Measurements from ENCODE around the gene PTDSS2.
"Not testable (repeated sequence)": the region's sequence is repeated elsewhere in the genome, so short reads cannot be mapped to it uniquely, and the experiment has no call there.

Gene PTDSS2

DNA sequence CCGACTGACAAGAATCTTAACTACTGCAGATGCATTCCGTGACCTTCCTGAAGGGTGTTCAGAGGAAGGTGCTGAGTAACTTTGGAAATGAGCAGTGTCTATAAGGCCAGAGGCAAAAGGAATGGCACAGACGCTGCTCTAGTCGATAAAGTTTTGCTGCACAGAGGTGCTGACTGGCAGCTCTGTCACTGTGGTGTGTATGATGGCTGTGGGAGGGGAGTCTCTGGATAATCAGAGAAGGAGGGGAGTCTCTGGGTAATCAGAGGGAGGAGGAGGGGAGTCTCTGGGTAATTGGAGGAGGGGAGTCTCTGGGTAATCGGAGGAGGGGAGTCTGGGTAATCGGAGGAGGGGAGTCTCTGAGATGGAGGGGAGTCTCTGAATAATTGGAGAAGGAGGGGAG is 18.4 kb downstream of the PTDSS2 start:
- DNase-seq (ENCODE audit: low spot score): no peak

DNA sequence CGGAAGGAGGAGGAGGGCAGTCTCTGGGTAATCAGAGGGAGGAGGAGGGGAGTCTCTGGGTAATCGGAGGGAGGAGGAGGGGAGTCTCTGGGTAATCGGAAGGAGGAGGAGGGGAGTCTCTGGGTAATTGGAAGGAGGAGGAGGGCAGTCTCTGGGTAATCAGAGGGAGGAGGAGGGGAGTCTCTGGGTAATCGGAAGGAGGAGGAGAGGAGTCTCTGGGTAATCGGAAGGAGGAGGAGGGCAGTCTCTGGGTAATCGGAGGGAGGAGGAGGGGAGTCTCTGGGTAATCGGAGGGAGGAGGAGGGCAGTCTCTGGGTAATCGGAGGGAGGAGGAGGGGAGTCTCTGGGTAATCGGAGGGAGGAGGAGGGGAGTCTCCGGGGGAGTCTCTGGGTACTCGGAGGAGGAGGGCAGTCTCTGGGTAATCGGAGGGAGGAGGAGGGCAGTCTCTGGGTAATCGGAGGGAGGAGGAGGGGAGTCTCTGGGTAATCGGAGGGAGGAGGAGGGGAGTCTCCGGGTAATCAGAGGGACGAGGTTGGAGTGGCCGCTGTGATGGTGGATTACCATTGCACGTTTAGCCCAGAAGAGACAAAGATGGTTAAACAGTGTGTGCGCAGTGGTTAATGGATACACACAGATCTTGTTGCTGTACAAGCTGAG is 19.1 kb downstream of the PTDSS2 start:
- DNase-seq (ENCODE audit: low spot score): not testable (repeated sequence)

DNA sequence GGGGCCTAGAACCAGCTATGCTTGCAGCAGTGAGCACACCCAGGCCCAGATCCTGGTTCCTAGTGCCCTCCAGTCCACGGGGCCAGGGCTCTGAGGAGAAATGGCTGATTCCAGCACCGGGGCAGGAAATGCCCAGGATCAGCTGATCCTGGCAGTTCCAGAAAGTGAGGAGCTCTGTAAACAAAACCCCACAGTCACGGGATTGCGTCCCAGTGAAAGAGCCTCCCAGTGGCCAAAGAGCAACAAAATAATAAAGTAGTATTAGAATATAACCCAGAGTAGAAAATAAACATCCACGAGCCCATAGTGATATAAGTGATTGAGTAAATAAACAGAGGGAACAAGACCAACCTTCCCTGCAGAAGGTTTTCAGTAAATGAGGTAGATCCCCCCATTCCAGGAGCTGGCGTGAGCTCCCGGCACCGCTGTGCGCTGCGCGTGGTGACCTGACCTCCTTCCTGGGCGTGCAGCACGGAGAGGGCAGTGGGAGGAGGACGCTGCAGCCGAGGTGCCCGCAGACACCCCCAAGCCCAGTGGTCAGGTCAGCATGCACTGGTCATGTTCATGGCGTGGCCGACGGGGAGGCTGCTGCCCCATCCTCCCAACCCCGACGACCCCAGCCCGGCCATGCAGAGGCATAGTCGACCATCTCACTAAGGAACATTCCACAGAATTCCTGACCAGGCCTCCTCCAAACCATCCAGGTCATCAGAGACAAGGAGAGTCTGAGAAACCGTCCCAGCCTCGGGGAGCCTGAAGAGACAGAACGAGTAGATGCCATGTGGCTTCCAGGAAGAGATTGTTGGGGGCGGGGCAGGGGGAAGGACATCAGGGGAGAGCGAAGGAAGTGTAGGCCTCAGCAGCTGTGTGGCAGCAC is 19.8 kb downstream of the PTDSS2 start:
- DNase-seq (ENCODE audit: low spot score): peak; percentile 93

DNA sequence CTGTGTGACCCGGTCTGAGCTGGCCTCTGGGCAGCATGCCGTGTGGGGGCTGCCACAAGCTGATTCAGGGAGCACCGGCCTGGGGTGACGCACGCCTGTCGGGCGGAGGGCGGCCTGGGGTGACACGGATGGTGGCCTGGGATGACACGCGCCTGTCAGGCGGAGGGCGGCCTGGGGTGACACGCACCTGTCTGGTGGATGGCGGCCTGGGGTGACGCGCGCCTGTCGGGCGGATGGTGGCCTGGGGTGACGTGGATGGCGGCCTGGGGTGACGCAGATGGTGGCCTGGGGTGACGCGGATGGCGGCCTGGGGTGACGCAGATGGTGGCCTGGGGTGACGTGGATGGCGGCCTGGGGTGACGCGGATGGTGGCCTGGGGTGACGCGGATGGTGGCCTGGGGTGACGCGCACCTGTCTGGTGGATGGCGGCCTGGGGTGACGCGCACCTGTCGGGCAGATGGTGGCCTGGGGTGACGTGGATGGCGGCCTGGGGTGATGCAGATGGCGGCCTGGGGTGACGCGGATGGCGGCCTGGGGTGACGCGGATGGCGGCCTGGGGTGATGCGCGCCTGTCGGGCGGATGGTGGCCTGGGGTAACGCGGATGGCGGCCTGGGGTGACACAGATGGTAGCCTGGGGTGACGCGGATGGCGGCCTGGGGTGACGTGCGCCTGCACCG is 21.5 kb downstream of the PTDSS2 start:
- no peak for DNase-seq (ENCODE audit: low spot score)

DNA sequence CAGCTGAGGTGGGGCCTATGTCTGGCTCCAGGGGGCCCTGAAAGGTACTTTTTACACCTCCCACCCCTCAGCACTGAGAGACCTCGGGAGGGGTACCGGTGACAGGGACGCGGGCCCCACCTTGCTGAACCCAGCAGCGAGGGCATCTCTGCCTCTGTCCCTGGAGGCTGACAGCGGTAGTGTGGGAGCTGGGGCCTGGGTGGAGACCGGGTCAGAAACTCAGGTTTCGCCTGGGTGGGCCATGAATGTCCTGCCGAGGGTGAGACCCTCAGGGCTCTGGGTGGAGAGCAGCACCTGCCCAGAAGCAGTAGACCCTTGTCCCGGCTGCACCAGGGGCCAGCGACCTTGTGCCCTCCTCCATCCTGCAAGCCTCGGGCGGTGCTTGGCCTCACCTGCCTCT is 22.2 kb downstream of the PTDSS2 start:
- no peak for DNase-seq (ENCODE audit: low spot score)

DNA sequence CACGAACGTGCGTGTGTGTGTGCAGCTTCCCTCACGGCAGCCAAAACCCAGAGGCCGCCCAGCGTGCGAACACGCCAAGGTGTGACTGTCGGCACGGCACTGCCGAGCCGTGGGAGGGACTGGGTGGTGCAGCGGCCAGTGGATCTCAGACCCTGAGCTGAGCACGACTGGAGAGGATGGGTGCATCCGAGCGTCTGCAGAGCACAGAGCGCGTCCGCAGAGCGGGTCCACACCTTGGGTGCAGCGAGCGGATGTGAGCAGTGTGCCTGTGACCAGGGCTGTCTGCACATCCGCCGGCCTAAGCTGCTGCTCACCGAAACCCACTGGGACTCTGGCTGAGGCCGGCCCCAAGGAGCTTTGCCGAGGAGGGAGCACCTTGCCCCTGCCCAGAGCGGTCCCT is 22.7 kb downstream of the PTDSS2 start:
- no peak for DNase-seq (ENCODE audit: low spot score)

DNA sequence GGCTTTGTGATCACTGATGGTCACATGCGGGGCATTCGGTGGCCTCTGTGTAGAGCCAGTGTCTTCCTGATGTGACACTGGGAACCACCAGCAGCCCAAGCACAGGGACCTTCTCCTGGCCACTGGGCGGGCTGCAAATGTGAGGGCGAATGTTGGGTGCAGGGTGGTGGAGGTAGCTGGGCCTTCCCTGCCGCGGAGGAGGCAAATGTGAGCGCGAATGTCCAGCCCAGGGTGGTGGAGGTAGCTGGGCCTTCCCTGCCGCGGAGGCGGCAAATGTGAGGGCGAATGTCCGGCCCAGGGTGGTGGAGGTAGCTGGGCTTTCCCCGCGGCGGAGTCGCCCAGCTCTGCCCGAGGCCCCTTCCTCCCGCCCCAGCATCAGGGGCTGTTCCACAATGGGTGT is 23.3 kb downstream of the PTDSS2 start:
- DNase-seq (ENCODE audit: low spot score): no peak

DNA sequence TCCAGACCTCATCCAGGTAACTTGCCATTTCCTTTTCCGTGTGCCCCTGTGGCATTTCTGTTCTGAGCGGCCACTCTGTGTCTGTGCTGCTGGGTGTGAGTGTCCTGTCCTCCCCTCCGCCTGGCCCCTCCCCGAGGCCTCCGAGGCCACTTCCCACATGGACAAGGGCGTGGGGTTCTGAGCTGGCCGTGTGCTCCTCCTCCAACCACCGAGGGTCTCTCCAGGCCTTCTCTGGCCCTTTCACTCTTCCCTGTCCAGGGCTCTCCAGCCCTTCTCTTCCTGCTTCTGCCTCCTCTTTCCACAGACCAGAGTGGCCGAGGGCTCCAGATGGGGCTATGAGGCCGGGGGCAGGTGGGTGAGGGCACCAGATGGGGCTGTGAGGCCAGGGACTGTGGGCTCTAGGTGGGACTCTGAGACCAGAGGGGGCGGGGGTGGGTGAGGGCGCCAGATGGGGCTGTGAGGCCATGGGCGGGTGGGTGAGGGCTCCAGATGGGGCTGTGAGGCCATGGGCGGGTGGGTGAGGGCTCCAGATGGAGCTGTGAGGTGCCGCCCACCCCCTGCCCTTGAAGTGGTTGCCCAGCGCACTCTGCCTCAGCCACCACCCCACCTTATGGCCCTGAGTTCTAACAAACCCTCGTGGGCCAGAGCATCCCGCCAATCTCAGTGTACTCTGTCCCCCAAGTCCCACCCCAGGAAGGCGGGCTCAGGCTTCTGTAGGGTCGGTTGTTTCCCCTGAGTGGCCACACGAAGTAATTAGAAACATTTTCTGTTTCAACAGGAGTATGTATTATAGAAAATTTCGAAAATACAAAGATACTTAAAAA is 24.1 kb downstream of the PTDSS2 start:
- DNase-seq (ENCODE audit: low spot score): no peak

DNA sequence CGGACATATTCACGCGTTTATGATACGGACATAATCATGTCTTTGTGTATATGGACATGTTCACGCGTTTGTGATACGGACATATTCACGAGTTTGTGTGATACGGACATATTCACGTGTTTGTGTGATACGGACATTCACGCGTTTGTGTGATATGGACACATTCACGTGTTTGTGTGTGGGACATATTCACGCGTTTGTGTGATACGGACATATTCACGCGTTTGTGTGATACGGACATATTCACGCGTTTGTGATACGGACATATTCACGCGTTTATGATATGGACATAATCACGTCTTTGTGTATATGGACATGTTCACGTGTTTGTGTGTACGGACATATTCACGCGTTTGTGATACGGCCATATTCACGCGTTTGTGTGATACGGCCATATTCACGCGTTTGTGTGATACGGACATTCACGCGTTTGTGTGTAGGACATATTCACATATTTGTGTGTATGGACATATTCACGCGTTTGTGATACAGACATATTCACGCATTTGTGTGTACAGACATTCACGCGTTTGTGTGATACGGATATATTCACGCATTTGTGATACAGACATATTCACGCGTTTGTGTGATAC is 24.9 kb downstream of the PTDSS2 start:
- no peak for DNase-seq (ENCODE audit: low spot score)

DNA sequence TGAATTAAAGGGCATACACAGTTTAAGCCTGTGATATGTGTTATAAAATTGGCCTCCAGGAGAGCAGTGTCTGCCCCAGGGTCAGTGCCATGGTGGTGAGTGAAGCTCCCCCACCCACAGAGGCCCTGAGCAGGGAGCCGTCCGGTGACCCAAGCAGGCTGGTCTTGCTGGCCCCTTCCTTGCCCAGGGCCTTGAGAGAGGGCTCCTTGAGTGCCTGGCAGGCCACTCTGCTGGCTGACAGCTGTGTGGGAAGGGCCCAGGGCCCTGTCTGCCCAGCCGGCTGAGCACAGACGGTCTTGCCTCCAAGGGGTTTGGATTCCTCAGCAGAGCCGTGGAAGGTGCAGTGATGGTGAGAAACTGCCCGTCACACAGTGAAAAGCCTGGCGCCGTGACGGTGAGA is 25.9 kb downstream of the PTDSS2 start:
- DNase-seq (ENCODE audit: low spot score): no peak

DNA sequence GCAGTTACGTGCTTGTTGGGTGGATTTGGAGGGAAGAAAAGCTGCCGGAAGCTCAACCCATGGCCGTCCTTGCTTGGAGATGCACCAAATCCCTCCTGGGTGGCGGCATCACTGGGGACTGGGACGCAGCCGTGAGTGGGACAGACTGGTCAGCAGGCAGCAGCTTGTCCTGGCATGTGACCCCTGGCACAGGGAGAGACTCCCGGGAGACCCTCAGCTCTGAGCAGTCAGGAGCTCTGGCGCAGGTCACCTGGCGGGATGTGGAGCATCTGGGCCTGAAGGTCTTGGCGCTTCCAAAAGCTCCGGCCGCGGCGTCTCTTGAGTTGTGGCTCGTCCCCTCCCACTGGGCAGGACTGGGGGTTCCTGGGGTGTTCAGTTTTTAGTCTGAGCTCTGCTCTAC is 26.3 kb downstream of the PTDSS2 start:
- DNase-seq (ENCODE audit: low spot score): no peak

DNA sequence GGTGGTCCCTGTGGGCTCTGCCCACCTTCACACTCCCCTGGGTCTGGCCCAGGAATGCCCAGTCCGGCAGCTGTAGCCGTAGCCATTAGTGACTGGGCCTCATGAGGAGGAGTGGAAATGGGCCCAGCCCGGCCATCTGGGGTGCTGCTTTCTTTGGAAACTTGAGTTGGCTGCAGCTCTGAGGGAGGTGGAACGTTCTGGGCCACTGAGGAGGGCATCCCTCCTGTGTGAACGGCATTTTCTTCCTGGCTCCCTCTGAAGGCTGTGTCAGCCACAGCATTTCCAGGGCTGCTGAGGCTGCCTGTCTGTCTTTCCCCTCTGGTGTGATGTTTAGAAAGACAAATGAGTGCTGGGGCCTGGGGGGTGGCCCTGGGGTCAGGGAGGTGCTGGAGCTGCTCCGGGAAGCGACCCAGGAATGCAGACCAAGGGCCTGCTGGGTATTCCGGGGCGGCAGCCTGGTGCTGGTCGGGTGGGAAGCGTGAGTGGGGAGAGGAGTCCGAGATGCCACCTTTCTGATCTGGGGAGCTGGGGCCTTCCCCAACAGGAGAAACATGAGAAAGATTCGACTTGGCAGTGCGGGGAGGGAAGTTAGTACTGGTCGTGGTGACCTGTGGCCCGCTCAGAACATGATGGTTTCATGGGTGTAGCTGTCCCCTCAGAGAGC is 27.1 kb downstream of the PTDSS2 start:
- no peak for DNase-seq (ENCODE audit: low spot score)

DNA sequence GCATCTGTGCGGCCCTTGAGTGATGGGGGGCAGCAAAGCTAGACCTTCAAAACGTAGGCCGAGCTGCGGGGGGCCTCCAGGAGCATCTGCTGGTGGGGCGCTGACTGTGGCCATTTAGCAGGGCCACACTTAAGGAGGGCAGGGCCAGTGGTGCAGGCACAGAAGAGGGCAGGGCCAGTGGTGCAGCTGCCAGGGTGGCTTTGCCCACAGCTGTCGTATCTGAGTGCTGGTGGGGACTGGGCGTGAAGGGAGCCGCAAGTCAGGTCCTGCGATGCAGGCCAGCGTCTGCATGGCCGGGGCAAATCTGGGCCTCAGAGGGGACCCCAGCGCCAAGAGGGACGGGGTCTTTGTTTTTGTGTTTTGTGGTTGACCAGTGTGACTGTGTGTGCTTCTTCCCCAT is 29.2 kb downstream of the PTDSS2 start:
- no peak for DNase-seq (ENCODE audit: low spot score)

DNA sequence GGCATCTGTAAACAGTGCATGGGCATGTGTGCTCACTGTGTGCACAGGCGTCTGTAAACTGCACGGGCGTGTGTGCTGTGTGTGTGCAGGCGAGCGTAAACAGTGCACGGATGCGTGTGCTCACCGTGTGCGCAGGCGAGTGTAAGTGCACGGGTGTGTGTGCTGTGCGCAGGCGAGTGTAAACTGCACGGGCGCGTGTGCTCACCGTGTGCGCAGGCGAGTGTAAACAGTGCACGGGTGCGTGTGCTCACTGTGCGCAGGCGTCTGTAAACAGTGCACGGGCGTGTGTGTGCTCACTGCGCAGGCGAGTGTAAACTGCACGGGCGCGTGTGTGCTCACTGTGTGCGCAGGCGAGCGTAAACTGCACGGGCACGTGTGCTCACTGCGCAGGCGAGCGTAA is 34.5 kb downstream of the PTDSS2 start:
- no peak for DNase-seq (ENCODE audit: low spot score)

DNA sequence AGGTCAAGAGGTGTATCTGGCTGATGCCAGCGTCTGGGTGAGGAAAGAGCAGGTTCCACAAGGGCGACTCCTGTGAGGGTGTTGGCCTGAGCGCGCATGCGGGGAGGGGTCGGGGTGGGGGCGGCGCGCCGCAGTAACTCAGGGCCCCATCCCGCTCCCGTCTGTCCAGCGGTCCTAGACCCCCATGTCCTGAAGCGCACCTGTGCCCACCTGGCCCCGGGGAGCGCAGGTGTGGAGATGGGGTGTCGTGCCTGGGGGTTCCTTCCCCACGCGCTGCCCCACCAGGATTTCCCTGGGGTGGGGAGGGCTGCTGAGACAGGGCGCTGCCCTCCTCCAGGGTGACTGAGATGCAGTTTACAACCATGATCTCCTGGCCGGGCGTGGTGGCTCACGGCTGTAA is 36.1 kb downstream of the PTDSS2 start:
- no peak for DNase-seq (ENCODE audit: low spot score)

DNA sequence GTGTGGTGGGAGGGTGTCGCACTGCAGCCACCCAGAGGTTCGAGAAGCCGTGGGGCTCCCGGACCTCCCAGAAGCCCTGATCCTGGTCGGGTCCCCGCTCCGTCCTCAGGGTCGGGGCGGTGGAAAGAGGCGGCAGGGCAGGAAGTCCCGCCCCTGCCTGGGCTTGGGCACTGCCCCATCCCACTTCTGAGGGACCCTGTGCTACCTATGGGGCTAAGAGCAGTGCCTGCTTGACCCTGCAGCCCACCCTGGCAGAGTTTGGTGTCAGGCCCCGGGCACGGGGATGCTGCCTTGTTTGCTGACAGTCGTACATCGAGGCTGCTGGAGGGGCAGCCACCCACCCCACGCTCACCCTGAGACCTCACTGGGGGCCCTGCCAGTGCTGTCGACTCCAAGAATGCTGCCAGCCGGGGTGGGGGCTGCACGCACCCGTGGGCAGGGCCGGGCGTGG is 37.5 kb downstream of the PTDSS2 start:
- peak; percentile 6 for DNase-seq (ENCODE audit: low spot score)

DNA sequence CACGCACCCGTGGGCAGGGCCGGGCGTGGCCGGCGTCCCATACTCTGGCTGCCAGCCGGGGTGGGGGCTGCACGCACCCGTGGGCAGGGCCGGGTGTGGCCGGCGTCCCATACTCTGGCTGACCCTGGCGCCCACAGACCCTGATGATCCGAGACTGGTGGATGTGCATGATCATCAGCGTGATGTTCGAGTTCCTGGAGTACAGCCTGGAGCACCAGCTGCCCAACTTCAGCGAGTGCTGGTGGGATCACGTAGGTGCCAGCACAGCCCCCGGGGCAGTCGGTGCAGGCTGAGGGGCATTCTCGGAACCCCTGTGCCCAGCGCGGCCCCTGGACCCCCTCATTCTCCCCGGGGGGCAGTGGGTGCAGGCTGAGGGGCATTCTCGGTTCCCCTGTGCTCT is 38.0 kb downstream of the PTDSS2 start:
- DNase-seq (ENCODE audit: low spot score): no peak

DNA sequence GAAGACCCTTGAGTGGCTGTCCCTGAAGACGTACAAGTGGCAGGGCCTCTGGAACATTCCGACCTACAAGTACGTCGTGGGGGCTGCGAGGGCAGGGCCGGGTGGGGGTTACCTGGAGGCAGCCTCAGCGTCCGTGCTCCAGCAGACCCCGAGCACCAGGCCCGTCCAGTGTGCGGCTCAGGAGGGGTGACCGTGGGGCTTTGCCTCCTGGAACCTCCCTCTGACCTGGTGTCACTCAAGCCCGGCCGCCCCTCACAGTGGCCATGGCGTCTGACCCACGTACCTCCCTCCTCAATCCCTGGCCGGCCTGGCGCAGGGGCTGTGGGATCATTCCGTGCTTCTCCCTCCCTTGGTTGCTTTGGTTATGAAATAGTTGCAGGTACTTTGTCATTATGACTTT is 38.5 kb downstream of the PTDSS2 start:
- DNase-seq (ENCODE audit: low spot score): no peak

DNA sequence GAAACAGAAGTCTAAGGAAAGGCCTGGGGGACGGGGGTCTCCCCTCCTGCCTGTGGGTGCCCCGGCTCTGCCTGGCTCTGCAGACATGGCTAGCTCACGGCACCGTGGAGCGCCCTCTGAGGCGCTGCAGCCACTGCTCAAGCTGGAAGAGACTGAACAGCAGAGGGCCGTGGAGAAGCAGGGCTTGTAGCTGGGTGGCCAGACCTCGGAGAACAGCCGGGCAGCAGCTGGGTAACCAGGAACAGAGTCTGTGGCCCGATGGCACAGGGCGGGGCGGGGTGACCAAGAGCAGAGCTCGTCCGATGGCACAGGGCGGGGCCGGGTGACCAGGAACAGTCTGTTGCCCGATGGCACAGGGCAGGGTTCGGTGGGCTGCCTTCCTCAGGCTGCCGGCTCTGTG is 38.9 kb downstream of the PTDSS2 start:
- DNase-seq (ENCODE audit: low spot score): no peak

DNA sequence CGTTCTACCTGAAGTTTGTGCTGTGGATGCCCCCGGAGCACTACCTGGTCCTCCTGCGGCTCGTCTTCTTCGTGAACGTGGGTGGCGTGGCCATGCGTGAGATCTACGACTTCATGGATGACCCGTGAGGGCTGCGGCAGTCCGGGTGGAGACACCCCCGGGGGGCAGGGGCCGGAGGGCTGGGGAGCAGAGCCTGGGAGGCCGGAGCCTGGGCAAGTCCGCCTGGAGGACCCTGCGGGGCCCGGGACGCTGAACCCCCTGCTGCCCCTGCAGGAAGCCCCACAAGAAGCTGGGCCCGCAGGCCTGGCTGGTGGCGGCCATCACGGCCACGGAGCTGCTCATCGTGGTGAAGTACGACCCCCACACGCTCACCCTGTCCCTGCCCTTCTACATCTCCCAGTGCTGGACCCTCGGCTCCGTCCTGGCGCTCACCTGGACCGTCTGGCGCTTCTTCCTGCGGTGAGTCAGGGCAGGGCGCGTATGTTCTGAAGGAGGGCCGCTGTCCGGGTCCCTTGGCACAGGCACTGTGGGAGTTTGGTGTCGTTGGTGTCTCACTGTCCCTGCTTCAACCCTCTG is 39.6 kb downstream of the PTDSS2 start:
- no peak for DNase-seq (ENCODE audit: low spot score)

Data from AG20443 (cell line).